Neural cell (in vitro differentiated cells): Measurements from ENCODE around the gene ARID1B. TPM values are rescaled to one million over a fixed set of nuclear protein-coding genes. Genes with fewer than 3 reads are reported as not detected.

Experiments
- H2AFZ ChIP-seq: fragments of 200-600, 300-800 bp; sonication (generic), shearing (Covaris generic); 2 replicates; pipeline ENCODE4 v1.6.0; 2014; ENCODE audit warnings: low read depth, mild to moderate bottlenecking, antibody characterized with exemption, low read length, moderate library complexity
- H3F3A ChIP-seq: fragments of 200-600 bp; shearing (Covaris generic); 2 replicates; pipeline ENCODE4 v1.6.1; 2016; ENCODE audit warnings: mild to moderate bottlenecking, moderate library complexity, mixed read lengths, antibody characterized with exemption, low read length; ENCODE audit not compliant: insufficient read depth, poor library complexity, severe bottlenecking
- H3K27ac ChIP-seq: fragments of 200-600, 300-800 bp; sonication (generic), shearing (Covaris generic); 2 replicates; pipeline ENCODE4 v1.5.1; 2014; ENCODE audit warnings: mild to moderate bottlenecking, low read length, moderate library complexity
- H3K27me3 ChIP-seq: fragments of 300-800, 200-600 bp; sonication (generic), shearing (Covaris generic); 2 replicates; pipeline ENCODE4 v1.6.0; 2014; ENCODE audit warnings: mild to moderate bottlenecking, low read depth, low read length, moderate library complexity; ENCODE audit not compliant: insufficient read depth
- H3K36me3 ChIP-seq: fragments of 300-800, 200-600 bp; sonication (generic), shearing (Covaris generic); 2 replicates; pipeline ENCODE4 v1.5.1; 2014; ENCODE audit warnings: mild to moderate bottlenecking, antibody characterized with exemption, low read length, moderate library complexity; ENCODE audit not compliant: insufficient read depth
- H3K4me2 ChIP-seq: fragments of 300-800, 200-600 bp; sonication (generic), shearing (Covaris generic); 2 replicates; pipeline ENCODE4 v1.6.0; 2014; ENCODE audit warnings: mild to moderate bottlenecking, low read length
- H3K4me3 ChIP-seq: fragments of 300-800, 200-600 bp; sonication (generic), shearing (Covaris generic); 2 replicates; pipeline ENCODE4 v1.5.1; 2014; ENCODE audit warnings: mild to moderate bottlenecking, low read length, moderate library complexity
- H3K79me2 ChIP-seq: fragments of 200-600 bp; shearing (Covaris generic); replicated peaks from 2 replicates; pipeline ENCODE4 v1.6.0; 2014; ENCODE audit warnings: mild to moderate bottlenecking, low read length, moderate library complexity; ENCODE audit not compliant: insufficient read depth
- H3K9ac ChIP-seq: fragments of 300-800, 200-600 bp; sonication (generic), shearing (Covaris generic); 2 replicates; pipeline ENCODE4 v1.6.1; 2016; ENCODE audit warnings: mild to moderate bottlenecking, low read length, mixed read lengths
- H3K9me2 ChIP-seq: fragments of 200-600 bp; shearing (Covaris generic); 2 replicates; pipeline ENCODE4 v1.6.1; 2016; ENCODE audit warnings: mild to moderate bottlenecking, low read length, mixed read lengths; ENCODE audit not compliant: insufficient read depth
- H3K9me3 ChIP-seq: fragments of 200-600, 300-800 bp; sonication (generic), shearing (Covaris generic); 2 replicates; pipeline ENCODE4 v1.6.1; 2016; ENCODE audit warnings: mild to moderate bottlenecking, mixed run types, low read length, moderate library complexity, mixed read lengths
- H4K20me1 ChIP-seq: fragments of 200-600 bp; shearing (Covaris generic); 2 replicates; pipeline ENCODE4 v1.6.1; 2016; ENCODE audit warnings: mild to moderate bottlenecking, mixed run types; ENCODE audit not compliant: insufficient read depth
- EP300 ChIP-seq: fragments of 450-650 bp; conservative IDR thresholded peaks from 2 replicates; pipeline ENCODE4 v1.6.1; 2014; ENCODE audit warnings: antibody characterized with exemption, mild to moderate bottlenecking, moderate library complexity; ENCODE audit not compliant: poor library complexity, severe bottlenecking
- EZH2 ChIP-seq: fragments of 200-600, 300-800 bp; shearing (Covaris generic), sonication (generic); IDR thresholded peaks from 2 replicates; pipeline ENCODE4 v1.6.1; 2014; ENCODE audit warnings: antibody characterized with exemption, low read length, borderline replicate concordance, mild to moderate bottlenecking; ENCODE audit not compliant: insufficient read depth, poor library complexity, severe bottlenecking
- MXI1 ChIP-seq: fragments of 450-650 bp; conservative IDR thresholded peaks from 2 replicates; pipeline ENCODE4 v1.6.1; 2014; ENCODE audit warnings: antibody characterized with exemption, mild to moderate bottlenecking; ENCODE audit not compliant: poor library complexity, severe bottlenecking
- POLR2AphosphoS5 ChIP-seq: IDR thresholded peaks from 2 replicates; pipeline ENCODE4 v1.6.1; 2012
- RAD21 ChIP-seq: fragments of 450-650 bp; conservative IDR thresholded peaks from 2 replicates; pipeline ENCODE4 v1.6.1; 2014; ENCODE audit warnings: antibody characterized with exemption, mild to moderate bottlenecking, moderate library complexity
- SMC3 ChIP-seq: fragments of 450-650 bp; conservative IDR thresholded peaks from 2 replicates; pipeline ENCODE4 v1.6.1; 2014; ENCODE audit warnings: antibody characterized with exemption, mild to moderate bottlenecking, moderate library complexity; ENCODE audit not compliant: poor library complexity
- TAF1 ChIP-seq: IDR thresholded peaks from 2 replicates; pipeline ENCODE4 v1.6.1; 2012; ENCODE audit warnings: low read depth
- polyA plus RNA-seq: library from polyadenylated mRNA; depleted of rRNA; stranded (reverse); fragments of >200 nt; gene quantifications from 2 replicates; pipeline ENCODE4 v1.2.3, GENCODE V29; 2014
- TF ChIP-seq, protein P1 (sequence below): IDR thresholded peaks from 2 replicates; pipeline ENCODE4 v1.6.1; 2012; ENCODE audit warnings: borderline replicate concordance
- TF ChIP-seq, protein P2 (sequence below): fragments of 450-650 bp; IDR thresholded peaks from 2 replicates; pipeline ENCODE4 v1.5.1; 2014; ENCODE audit warnings: antibody characterized with exemption, mild to moderate bottlenecking, moderate library complexity; ENCODE audit not compliant: poor library complexity, severe bottlenecking

ARID1B gene
- polyA plus RNA-seq, 1 donor from 2014 or later: 35.0 TPM

DNA sequence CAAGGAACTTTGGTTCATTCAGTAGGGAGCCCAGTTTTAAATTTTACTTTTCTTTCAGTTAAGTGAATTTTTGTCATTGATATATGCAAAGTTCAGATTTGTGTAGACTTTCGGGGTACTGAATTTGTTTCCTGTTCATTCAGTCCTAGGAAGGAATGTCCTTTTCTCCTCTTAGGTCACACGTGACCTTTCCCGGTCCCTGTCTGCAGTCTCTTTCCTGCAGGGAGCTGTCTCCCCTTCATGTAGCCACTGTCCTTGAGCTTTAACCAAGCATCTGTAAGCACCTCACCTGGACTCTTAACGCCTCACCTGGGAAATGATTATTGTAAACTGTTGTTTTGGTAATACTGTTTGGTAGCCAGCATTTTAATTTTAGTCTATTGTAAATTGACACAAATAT lies 190.7 kb downstream of the ARID1B start:
- TF ChIP-seq TAF1 (no peak), SMC3 (no peak), EP300 (no peak), MXI1 (no peak), EZH2 (no peak), POLR2AphosphoS5 (no peak)
- TF ChIP-seq, protein P1, sequence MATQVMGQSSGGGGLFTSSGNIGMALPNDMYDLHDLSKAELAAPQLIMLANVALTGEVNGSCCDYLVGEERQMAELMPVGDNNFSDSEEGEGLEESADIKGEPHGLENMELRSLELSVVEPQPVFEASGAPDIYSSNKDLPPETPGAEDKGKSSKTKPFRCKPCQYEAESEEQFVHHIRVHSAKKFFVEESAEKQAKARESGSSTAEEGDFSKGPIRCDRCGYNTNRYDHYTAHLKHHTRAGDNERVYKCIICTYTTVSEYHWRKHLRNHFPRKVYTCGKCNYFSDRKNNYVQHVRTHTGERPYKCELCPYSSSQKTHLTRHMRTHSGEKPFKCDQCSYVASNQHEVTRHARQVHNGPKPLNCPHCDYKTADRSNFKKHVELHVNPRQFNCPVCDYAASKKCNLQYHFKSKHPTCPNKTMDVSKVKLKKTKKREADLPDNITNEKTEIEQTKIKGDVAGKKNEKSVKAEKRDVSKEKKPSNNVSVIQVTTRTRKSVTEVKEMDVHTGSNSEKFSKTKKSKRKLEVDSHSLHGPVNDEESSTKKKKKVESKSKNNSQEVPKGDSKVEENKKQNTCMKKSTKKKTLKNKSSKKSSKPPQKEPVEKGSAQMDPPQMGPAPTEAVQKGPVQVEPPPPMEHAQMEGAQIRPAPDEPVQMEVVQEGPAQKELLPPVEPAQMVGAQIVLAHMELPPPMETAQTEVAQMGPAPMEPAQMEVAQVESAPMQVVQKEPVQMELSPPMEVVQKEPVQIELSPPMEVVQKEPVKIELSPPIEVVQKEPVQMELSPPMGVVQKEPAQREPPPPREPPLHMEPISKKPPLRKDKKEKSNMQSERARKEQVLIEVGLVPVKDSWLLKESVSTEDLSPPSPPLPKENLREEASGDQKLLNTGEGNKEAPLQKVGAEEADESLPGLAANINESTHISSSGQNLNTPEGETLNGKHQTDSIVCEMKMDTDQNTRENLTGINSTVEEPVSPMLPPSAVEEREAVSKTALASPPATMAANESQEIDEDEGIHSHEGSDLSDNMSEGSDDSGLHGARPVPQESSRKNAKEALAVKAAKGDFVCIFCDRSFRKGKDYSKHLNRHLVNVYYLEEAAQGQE: no peak
- TF ChIP-seq, protein P2, sequence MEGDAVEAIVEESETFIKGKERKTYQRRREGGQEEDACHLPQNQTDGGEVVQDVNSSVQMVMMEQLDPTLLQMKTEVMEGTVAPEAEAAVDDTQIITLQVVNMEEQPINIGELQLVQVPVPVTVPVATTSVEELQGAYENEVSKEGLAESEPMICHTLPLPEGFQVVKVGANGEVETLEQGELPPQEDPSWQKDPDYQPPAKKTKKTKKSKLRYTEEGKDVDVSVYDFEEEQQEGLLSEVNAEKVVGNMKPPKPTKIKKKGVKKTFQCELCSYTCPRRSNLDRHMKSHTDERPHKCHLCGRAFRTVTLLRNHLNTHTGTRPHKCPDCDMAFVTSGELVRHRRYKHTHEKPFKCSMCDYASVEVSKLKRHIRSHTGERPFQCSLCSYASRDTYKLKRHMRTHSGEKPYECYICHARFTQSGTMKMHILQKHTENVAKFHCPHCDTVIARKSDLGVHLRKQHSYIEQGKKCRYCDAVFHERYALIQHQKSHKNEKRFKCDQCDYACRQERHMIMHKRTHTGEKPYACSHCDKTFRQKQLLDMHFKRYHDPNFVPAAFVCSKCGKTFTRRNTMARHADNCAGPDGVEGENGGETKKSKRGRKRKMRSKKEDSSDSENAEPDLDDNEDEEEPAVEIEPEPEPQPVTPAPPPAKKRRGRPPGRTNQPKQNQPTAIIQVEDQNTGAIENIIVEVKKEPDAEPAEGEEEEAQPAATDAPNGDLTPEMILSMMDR: no peak
- H3F3A ChIP-seq: peaks cover 7% of the 10 kb centered on the region
- no peaks in the 10 kb centered on the region for H3K9me2 ChIP-seq
- H3K27me3 ChIP-seq: no peaks in the 10 kb centered on the region
- H3K27ac ChIP-seq: no peak overlapping the region
- H3K9ac ChIP-seq: no peak overlapping the region
- H3K4me2 ChIP-seq: no peak overlapping the region
- H3K79me2 ChIP-seq: peaks cover 52% of the 10 kb centered on the region
- no peak overlapping the region for H2AFZ ChIP-seq
- no peaks in the 10 kb centered on the region for H3K36me3 ChIP-seq
- no peaks in the 10 kb centered on the region for H3K9me3 ChIP-seq
- H4K20me1 ChIP-seq: no peaks in the 10 kb centered on the region
- H3K4me3 ChIP-seq: no peak overlapping the region

DNA sequence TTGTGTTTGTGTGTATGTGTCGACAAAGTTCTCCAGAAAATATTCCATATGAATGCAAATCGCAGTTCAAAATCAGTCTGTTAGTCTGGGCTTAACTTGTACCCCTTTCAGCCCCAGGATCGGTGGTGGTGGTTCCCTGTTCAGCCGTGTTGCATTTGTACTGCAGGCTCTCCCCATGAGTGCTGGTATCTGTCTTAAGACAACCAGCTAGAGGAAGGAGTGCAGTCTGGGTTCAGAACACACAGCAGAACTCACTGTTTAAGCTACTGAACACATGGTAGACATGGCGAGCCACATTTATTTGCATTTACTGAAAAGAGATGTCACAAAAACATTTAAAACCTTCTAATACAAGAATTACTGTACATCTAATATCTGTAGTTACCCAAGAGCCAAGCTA lies 192.1 kb downstream of the ARID1B start:
- Histone ChIP-seq H3K36me3 (no peaks in the 10 kb centered on the region), H3K27me3 (no peaks in the 10 kb centered on the region), H3K79me2 (peaks cover 57% of the 10 kb centered on the region), H3K9ac (no peak overlapping the region), H3K4me2 (no peak overlapping the region), H3F3A (peaks cover 7% of the 10 kb centered on the region), H4K20me1 (no peaks in the 10 kb centered on the region), H2AFZ (no peak overlapping the region), H3K4me3 (no peak overlapping the region), H3K27ac (no peak overlapping the region), H3K9me3 (no peaks in the 10 kb centered on the region), H3K9me2 (no peaks in the 10 kb centered on the region)
- no peak for TF ChIP-seq EP300
- TF ChIP-seq, protein P2: no peak
- no peak for TF ChIP-seq MXI1
- TF ChIP-seq RAD21: no peak
- TF ChIP-seq EZH2: no peak
- TF ChIP-seq, protein P1: no peak
- no peak for TF ChIP-seq POLR2AphosphoS5
- TF ChIP-seq TAF1: no peak
- no peak for TF ChIP-seq SMC3
